PC-9 (cell line): ENCODE data around the gene ABCD3. TPM values are rescaled to one million over a fixed set of nuclear protein-coding genes. Genes with fewer than 3 reads are reported as not detected.
A peak's percentile ranks its signal among the peaks of the same experiment; 100 is the strongest.

Source experiments
- BruUV-seq: library from RNA; stranded (reverse); fragments of 400-500 nt; replicated peaks from 2 replicates; lab custom pipeline; 2021; lab: Mats Ljungman, UMichigan
- CTCF ChIA-PET: fragments of 300-600 bp; sonication (Branson Sonifier 250); formaldehyde crosslinking; loops from one replicate; lab custom pipeline; 2022; ENCODE audit warnings: antibody characterized with exemption; lab: Charles Lee
- POLR2A ChIA-PET: fragments of 300-600 bp; sonication (Branson Sonifier 250); formaldehyde crosslinking; loops from one replicate; lab custom pipeline; 2022; ENCODE audit warnings: antibody characterized with exemption; ENCODE audit not compliant: unreplicated experiment; lab: Charles Lee
- DNase-seq, 2 experiments: peaks; one replicate each; pipeline versions ENCODE4 v3.0.0 to v3.0.0-alpha.2; 2015 to 2022; ENCODE audit warnings: mixed read lengths in 1 of 2
- H2AFZ ChIP-seq: fragments of 200-600 bp; sonication (generic); 2 replicates; pipeline ENCODE4 v1.8.1; 2017; ENCODE audit warnings: antibody characterized with exemption
- H3F3A ChIP-seq: fragments of 200-600 bp; sonication (generic); 2 replicates; pipeline ENCODE4 v1.8.1; 2017; ENCODE audit warnings: antibody characterized with exemption, mild to moderate bottlenecking, low read depth; ENCODE audit not compliant: insufficient read depth
- H3K27ac ChIP-seq: fragments of 200-600 bp; sonication (generic); 2 replicates; pipeline ENCODE4 v1.6.1; 2016; ENCODE audit warnings: mixed run types
- H3K27me3 ChIP-seq: fragments of 200-600 bp; sonication (generic); 2 replicates; pipeline ENCODE4 v1.6.1; 2016; ENCODE audit warnings: low read depth, mixed run types; ENCODE audit not compliant: insufficient read depth
- H3K36me3 ChIP-seq: fragments of 200-600 bp; sonication (generic); 2 replicates; pipeline ENCODE4 v1.6.1; 2016; ENCODE audit warnings: low read depth, mixed run types
- H3K4me1 ChIP-seq: fragments of 200-600 bp; sonication (generic); replicated peaks from 2 replicates; pipeline ENCODE4 v1.6.1; 2016; ENCODE audit warnings: mixed run types; ENCODE audit not compliant: insufficient read depth
- H3K4me2 ChIP-seq: fragments of 200-600 bp; sonication (generic); 2 replicates; pipeline ENCODE4 v1.6.1; 2017; ENCODE audit warnings: mixed run types
- H3K4me3 ChIP-seq: fragments of 200-600 bp; sonication (generic); 2 replicates; pipeline ENCODE4 v1.6.1; 2016; ENCODE audit warnings: mixed run types
- H3K79me2 ChIP-seq: fragments of 200-600 bp; sonication (generic); 2 replicates; pipeline ENCODE4 v1.6.1; 2017; ENCODE audit warnings: low read depth, mixed run types
- H3K9me2 ChIP-seq: fragments of 200-600 bp; sonication (generic); 2 replicates; pipeline ENCODE4 v1.8.1; 2017; ENCODE audit warnings: mild to moderate bottlenecking; ENCODE audit not compliant: insufficient read depth
- H3K9me3 ChIP-seq: fragments of 200-600 bp; sonication (generic); 2 replicates; pipeline ENCODE4 v1.8.1; 2016; ENCODE audit warnings: low read depth; ENCODE audit not compliant: insufficient read depth
- H4K20me1 ChIP-seq: fragments of 200-600 bp; sonication (generic); 2 replicates; pipeline ENCODE4 v1.8.1; 2017; ENCODE audit not compliant: insufficient read depth
- EZH2 ChIP-seq: fragments of 200-600 bp; sonication (generic); IDR thresholded peaks from 2 replicates; pipeline ENCODE4 v1.8.0; 2017; ENCODE audit warnings: antibody characterized with exemption, low read depth
- intact Hi-C: fragments of 100-400 bp; cut with micrococcal nuclease; formaldehyde crosslinking; loops from one replicate; pipeline ENCODE4 v1.10.0; 2022; ENCODE audit not compliant: unreplicated experiment
- total RNA-seq: library from RNA; stranded (reverse); gene quantifications from 2 replicates; pipeline ENCODE4 v1.2.3, GENCODE V29; 2021
- TF ChIP-seq, protein P1 (sequence below): fragments of 200-600 bp; sonication (generic); conservative IDR thresholded peaks from 2 replicates; pipeline ENCODE4 v1.6.1; 2017; ENCODE audit warnings: mixed run types, antibody characterized with exemption, mild to moderate bottlenecking, moderate library complexity

Gene ABCD3
- total RNA-seq, 1 experiment from 2014 or later: 51.6 TPM

GRCh38 chr1:94541246-94542087, 123.3 kb downstream of the ABCD3 start, which contains the start of gene F3:
Gene F3 (minus strand): TSS chr1:94541759. CDS start chr1:94541636, 123 bp downstream.
- no peaks in the 10 kb centered on the region for H3K9me3 ChIP-seq
- peaks cover 22% of the 10 kb centered on the region for H4K20me1 ChIP-seq
- ChIA-PET POLR2A (interaction anchor here (0.5 to 1.9 kb wide), 22 partner anchors 8 to 1753 kb away, joined by 3 to 34 read pairs (median 4); partner anchors contain the start of gene RWDD3), CTCF (interaction anchor here (0.6 to 0.7 kb wide), 3 partner anchors 16 to 82 kb away, joined by 4 to 5 read pairs (median 4); no protein-coding TSS in a partner anchor)
- peaks cover 40% of the 10 kb centered on the region for H3K36me3 ChIP-seq
- H3K27ac ChIP-seq: peak within 1 kb of the TSS; percentile 87
- H3K9me2 ChIP-seq: no peaks in the 10 kb centered on the region
- peaks cover 77% of the 10 kb centered on the region for H3F3A ChIP-seq
- no peak for TF ChIP-seq EZH2
- TF ChIP-seq, protein P1, sequence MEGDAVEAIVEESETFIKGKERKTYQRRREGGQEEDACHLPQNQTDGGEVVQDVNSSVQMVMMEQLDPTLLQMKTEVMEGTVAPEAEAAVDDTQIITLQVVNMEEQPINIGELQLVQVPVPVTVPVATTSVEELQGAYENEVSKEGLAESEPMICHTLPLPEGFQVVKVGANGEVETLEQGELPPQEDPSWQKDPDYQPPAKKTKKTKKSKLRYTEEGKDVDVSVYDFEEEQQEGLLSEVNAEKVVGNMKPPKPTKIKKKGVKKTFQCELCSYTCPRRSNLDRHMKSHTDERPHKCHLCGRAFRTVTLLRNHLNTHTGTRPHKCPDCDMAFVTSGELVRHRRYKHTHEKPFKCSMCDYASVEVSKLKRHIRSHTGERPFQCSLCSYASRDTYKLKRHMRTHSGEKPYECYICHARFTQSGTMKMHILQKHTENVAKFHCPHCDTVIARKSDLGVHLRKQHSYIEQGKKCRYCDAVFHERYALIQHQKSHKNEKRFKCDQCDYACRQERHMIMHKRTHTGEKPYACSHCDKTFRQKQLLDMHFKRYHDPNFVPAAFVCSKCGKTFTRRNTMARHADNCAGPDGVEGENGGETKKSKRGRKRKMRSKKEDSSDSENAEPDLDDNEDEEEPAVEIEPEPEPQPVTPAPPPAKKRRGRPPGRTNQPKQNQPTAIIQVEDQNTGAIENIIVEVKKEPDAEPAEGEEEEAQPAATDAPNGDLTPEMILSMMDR: no peak; the same call in 1 of the 2 replicates
- no peaks in the 10 kb centered on the region for H3K27me3 ChIP-seq
- intact Hi-C loops: loop anchor here (1.0 to 5.0 kb wide), 7 partner anchors 14 to 261 kb away; no protein-coding TSS in a partner anchor
- peak within 1 kb of the TSS; percentile 94 for H3K4me2 ChIP-seq
- DNase-seq: peak; percentile 93 to 98
- peak within 1 kb of the TSS; percentile 54 for H2AFZ ChIP-seq
- peak within 1 kb of the TSS; percentile 80 for H3K4me3 ChIP-seq
- H3K4me1 ChIP-seq: peaks cover 67% of the 10 kb centered on the region
- BruUV-seq: no TSS peak
- H3K79me2 ChIP-seq: peaks cover 80% of the 10 kb centered on the region

DNA sequence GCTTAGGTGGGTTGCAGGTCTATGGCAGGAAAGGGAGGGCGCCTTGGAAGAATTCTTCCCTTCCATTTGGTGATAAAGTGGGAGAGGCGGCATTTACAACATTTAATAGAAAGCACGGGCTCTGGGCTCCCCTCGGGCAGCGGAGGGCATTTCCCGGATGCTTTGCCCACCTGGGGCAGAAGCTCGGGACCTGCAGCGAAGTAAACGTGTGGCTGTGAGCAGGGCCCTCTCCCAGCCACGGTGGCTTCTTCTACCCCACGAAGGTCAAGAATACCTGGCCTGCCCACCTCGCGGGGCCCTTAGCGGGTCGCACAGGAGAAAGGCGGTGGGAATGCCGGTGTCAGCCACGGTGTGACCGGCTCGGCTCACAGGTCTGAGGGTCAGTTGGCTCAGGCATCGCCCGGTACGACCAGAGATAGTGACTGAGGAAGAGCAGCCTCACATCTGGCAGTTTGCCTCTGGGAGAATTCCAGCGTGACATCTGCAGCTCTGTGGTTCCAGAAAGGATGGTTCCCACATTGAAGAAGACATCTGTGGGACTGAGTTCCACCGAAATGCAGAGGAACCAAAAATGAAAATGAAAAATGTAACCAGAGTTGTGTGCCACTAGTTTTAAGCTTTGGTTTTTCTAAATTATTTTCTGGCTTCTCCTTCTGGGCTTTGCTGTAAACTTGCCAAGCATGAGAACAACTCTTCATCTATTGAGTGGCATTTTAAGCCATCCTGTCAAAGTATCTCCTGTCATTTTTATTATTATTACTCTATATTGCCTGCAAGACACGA, 124.1 kb downstream of the ABCD3 start:
- H3K36me3 ChIP-seq: peaks cover 32% of the 10 kb centered on the region
- H3K4me1 ChIP-seq: peaks cover 59% of the 10 kb centered on the region
- H3K9me3 ChIP-seq: no peaks in the 10 kb centered on the region
- peaks cover 14% of the 10 kb centered on the region for H4K20me1 ChIP-seq
- peaks cover 69% of the 10 kb centered on the region for H3F3A ChIP-seq
- TF ChIP-seq, protein P1: no peak
- no peak for TF ChIP-seq EZH2
- H2AFZ ChIP-seq: peak overlapping the region; percentile 54
- BruUV-seq: TSS peak; percentile 75
- no peaks in the 10 kb centered on the region for H3K9me2 ChIP-seq
- H3K27me3 ChIP-seq: no peaks in the 10 kb centered on the region
- H3K79me2 ChIP-seq: peaks cover 72% of the 10 kb centered on the region
- no peak for DNase-seq
- intact Hi-C loops: loop anchor here (1.0 to 5.0 kb wide), 4 partner anchors 104 to 260 kb away; no protein-coding TSS in a partner anchor
- ChIA-PET POLR2A (interaction anchor here (0.5 to 1.9 kb wide), 18 partner anchors 10 to 517 kb away, joined by 3 to 34 read pairs (median 4); no protein-coding TSS in a partner anchor), CTCF (interaction anchor here (0.6 to 1.4 kb wide), 5 partner anchors 15 to 93 kb away, joined by 3 to 5 read pairs (median 4); no protein-coding TSS in a partner anchor)
- H3K4me3 ChIP-seq: peak overlapping the region; percentile 80
- H3K27ac ChIP-seq: peak overlapping the region; percentile 80
- H3K4me2 ChIP-seq: peak overlapping the region; percentile 87
